H1 (cell line): ENCODE results near the gene DLK2. TPM values are rescaled to one million over a fixed set of nuclear protein-coding genes. Genes with fewer than 3 reads are reported as not detected.

Experiments
- BCL11A ChIP-seq, 2 experiments: IDR thresholded peaks; one replicate each; pipeline ENCODE4 v1.6.1; 2011; ENCODE audit warnings: low read depth in 2 of 2, low read length in 2 of 2, mild to moderate bottlenecking in 2 of 2
- CBX8 ChIP-seq: fragments of 300-800, 300-1000 bp; sonication (generic); IDR thresholded peaks from 2 replicates; pipeline ENCODE4 v1.7.1; 2016; ENCODE audit warnings: low read depth, low read length, borderline replicate concordance
- CHD1 ChIP-seq: IDR thresholded peaks from 2 replicates; pipeline ENCODE4 v1.6.1; 2012; ENCODE audit warnings: low read depth, low read length, improper control_type of control experiment
- CTCF ChIP-seq, 3 experiments: IDR thresholded peaks; 1 replicate in 2 of 3; 2 replicates in 1 of 3; pipeline versions ENCODE4 v1.5.1 to v1.6.1; 2011; ENCODE audit warnings: low read length in 3 of 3, mild to moderate bottlenecking in 3 of 3, inconsistent platforms in 2 of 3, low read depth in 1 of 3, moderate library complexity in 1 of 3; ENCODE audit not compliant: insufficient read depth in 1 of 3; ENCODE audit errors: control extremely low read depth in 1 of 3
- HDAC2 ChIP-seq, 2 experiments: fragments of 300-600 bp in 1 of 2; sonication (generic) in 1 of 2; IDR thresholded peaks; 2 replicates each; pipeline ENCODE4 v1.6.1; 2011 to 2012; ENCODE audit warnings: low read depth in 2 of 2, low read length in 2 of 2, mild to moderate bottlenecking in 2 of 2, moderate library complexity in 2 of 2, borderline replicate concordance in 1 of 2, inconsistent platforms in 1 of 2
- HDAC6 ChIP-seq: IDR thresholded peaks from one replicate; pipeline ENCODE4 v1.7.1; 2012; ENCODE audit warnings: low read depth, mild to moderate bottlenecking, inconsistent platforms, low read length, moderate library complexity
- NANOG ChIP-seq: IDR thresholded peaks from 2 replicates; pipeline ENCODE4 v1.6.1; 2011; ENCODE audit warnings: low read length, low read depth, mild to moderate bottlenecking, inconsistent platforms; ENCODE audit not compliant: insufficient read depth, poor library complexity, severe bottlenecking
- RAD21 ChIP-seq, 2 experiments: IDR thresholded peaks in 1 of 2; conservative IDR thresholded peaks in 1 of 2; 2 replicates each; pipeline ENCODE4 v1.6.1; 2011; ENCODE audit warnings: low read depth in 2 of 2, low read length in 2 of 2, improper control_type of control experiment in 1 of 2, inconsistent platforms in 1 of 2, mild to moderate bottlenecking in 1 of 2, moderate library complexity in 1 of 2
- SUZ12 ChIP-seq: fragments of 200-600 bp; sonication (generic); IDR thresholded peaks from 2 replicates; pipeline ENCODE4 v1.6.1; 2012; ENCODE audit warnings: mild to moderate bottlenecking, inconsistent platforms, low read length, moderate library complexity, mixed read lengths
- TCF12 ChIP-seq: IDR thresholded peaks from 2 replicates; pipeline ENCODE4 v1.6.1; 2011; ENCODE audit warnings: low read depth, mild to moderate bottlenecking, low read length
- polyA plus RNA-seq, 7 experiments: library from polyadenylated mRNA; depleted of rRNA in 3 of 7; stranded (reverse) in 5 of 7; unstranded in 2 of 7; fragments of >200 nt in 5 of 7; fragments of 200-250 nt in 2 of 7; gene quantifications; 1 replicate in 5 of 7; 2 replicates in 1 of 7; 4 replicates in 1 of 7; pipeline versions ENCODE4 v1.2.1 to v1.2.3, GENCODE V29; 2011 to 2013; ENCODE audit warnings: missing spikeins in 2 of 7, mixed read lengths in 2 of 7
- total RNA-seq: library from RNA; stranded (reverse); fragmentation: NEBNext Ultra II Directional; extraction: Animal tissue kit (Norgen Biotek cat#: 25700); gene quantifications from 2 replicates; pipeline ENCODE4 v1.2.1, GENCODE V29; 2021

Gene DLK2
- total and polyA plus RNA-seq, 2 of the 8 experiments (the other 6 are each of a cell fraction or from before 2014, with no cell fraction given) = 0.37 to 0.80 TPM

DNA sequence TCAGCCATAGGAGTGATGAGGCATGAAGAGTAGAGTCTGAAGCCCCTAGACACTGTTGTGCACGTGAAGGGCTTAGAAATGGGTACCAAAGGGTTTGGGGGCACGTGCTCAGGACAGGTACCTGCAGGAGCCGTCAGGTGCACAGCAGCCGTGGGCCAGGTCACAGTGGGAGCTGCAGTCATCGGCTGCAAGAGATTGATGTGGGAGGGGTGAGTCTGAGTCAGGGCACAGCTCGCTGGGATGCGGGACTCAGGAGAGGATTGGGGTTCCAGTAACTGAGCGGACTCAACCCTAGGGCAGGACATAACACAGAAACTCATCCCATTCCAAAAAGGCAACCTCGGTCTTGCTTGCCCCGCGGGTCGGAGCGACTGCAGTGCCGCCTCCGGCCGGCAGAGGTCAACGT lies 1.1 kb downstream of the DLK2 start (continued):
- peak in 2 of 3 experiments; percentile 93; a peak in 3 of 4 replicates for TF ChIP-seq CTCF (IDR thresholded peaks at IDR 0.05; ENCODE audit: control extremely low read depth in 1 of 3, insufficient read depth in 1 of 3, low read depth in 1 of 3, low read length in 3 of 3)
- no peak for TF ChIP-seq BCL11A (IDR thresholded peaks at IDR 0.05; ENCODE audit: low read depth in 2 of 2, low read length in 2 of 2)
- no peak for TF ChIP-seq CHD1
- peak; percentile 72 to 84 for TF ChIP-seq RAD21 (IDR thresholded peaks at IDR 0.05 in 1 of 2, conservative IDR thresholded peaks at IDR 0.05 in 1 of 2; ENCODE audit: low read depth in 2 of 2, low read length in 2 of 2)
- TF ChIP-seq HDAC6 = no peak
- no peak for TF ChIP-seq TCF12
- no peak for TF ChIP-seq SUZ12
- TF ChIP-seq CBX8 = no peak
- no peak for TF ChIP-seq HDAC2 (IDR thresholded peaks at IDR 0.05; ENCODE audit: borderline replicate concordance in 1 of 2, low read depth in 2 of 2, low read length in 2 of 2)
- TF ChIP-seq NANOG = no peak
- TF ChIP-seq, all 59 proteins: peak for 3
